Ureter (tissue), 1 donor: ENCODE results near the gene SAFB2. TPM values are rescaled to one million over a fixed set of nuclear protein-coding genes. Genes with fewer than 3 reads are reported as not detected.

ENCODE experiments used
- DNase-seq: peaks from one replicate; pipeline ENCODE4 v3.0.0-alpha.2; 2020; ENCODE audit warnings: low spot score
- total RNA-seq: library from RNA; stranded (reverse); gene quantifications from one replicate; pipeline ENCODE4 v1.2.4, GENCODE V29; 2023
- donor health status: DM: yes; HTN: yes; CAD: no.

The SAFB2 gene
- total RNA-seq, 1 donor from 2014 or later: 105 TPM

GRCh38 chr19:5607318-5608275, 15.0 kb downstream of the SAFB2 start:
- no peak for DNase-seq

GRCh38 chr19:5605362-5605761, 17.2 kb downstream of the SAFB2 start:
- DNase-seq: no peak

GRCh38 chr19:5603626-5604025, 18.9 kb downstream of the SAFB2 start:
- no peak for DNase-seq

- no peak for DNase-seq
These were observed 21.8 kb downstream of the SAFB2 start for GRCh38 chr19:5600797-5601196.

- no peak for DNase-seq
These were observed 26.8 kb downstream of the SAFB2 start for GRCh38 chr19:5595745-5596144.

DNA sequence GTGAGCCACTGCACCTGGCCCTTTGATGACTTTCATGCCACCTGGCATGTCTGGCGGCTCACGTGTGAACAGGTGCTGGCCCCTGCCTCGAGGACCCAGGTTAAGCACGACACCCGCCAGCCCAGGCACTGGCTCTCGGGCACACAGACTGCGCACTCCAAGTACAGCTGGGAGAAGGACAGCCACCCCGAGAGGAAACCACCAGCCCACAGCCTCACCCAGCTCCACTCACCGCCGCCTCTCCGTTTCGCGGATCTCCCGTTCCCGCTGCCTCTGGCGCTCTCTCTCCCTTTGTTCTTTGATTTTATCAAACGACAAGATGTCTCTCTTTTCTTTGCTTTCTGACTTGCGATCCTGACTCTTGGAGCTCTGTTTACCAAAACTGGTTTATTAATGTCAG, 27.4 kb downstream of the SAFB2 start:
- DNase-seq: no peak

DNA sequence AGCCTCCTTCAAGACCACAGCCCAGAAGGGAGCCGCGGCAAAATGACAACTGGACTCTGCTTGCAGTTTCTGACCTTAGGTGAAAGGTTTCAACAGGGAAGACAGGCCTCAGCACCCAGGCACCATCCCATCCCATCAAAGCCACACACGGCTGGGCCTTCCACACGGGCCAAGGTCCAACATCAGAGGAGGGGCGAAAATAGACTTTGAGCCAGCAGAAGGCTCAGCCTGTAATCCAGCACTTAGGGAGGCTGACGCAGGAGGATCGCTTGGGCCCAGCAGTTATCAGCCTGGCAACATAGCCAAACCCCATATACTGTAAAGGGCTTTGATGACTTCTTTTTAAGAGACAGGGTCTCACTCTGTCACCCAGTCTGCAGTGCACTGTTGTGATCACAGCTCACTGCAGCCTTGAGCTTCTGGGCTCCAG, 28.0 kb downstream of the SAFB2 start:
- no peak for DNase-seq

DNA sequence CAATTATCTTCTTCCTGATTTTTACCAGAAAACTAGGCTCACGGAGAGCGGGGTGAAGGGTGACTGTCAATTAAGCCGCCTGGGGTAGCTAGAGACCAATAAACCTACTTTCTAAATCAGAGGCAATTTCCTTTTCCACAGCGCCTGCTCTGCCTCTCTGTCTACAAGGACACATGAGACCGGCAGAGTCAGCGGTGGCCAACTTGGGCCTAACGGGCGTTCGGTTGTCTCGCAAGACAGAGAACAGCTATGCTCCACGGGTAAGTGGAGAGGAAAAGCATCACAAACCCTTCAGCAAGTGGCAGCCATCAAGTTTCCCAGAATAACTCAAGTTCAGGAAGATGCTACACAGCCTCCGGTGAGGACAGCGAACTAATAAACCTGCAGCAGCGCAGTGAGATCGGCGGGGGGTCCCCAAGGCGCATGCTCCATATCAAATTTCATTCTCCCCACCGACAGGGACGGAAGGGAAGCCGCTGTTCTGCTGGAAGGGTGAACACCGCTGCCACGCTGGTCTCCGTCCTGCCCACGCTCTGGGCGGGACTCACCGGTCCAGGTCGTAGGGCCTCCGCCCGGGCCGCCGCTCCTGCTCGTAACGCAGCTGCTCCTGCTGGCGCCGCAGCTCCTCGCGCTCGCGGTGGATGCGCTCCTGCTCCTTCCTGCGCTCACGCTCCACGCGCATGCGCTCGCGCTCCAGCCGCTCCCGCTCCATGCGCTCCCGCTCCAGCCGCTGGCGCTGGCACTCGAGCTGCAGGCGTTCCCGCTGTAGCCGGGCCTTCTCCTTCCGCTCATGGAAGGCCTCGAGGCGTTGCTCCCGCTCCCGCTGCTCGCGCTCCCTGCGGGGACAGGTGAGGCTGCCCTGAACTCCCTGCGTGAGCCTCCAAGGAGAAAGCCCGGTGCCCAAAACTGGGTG, 29.0 kb downstream of the SAFB2 start:
- DNase-seq: no peak

DNA sequence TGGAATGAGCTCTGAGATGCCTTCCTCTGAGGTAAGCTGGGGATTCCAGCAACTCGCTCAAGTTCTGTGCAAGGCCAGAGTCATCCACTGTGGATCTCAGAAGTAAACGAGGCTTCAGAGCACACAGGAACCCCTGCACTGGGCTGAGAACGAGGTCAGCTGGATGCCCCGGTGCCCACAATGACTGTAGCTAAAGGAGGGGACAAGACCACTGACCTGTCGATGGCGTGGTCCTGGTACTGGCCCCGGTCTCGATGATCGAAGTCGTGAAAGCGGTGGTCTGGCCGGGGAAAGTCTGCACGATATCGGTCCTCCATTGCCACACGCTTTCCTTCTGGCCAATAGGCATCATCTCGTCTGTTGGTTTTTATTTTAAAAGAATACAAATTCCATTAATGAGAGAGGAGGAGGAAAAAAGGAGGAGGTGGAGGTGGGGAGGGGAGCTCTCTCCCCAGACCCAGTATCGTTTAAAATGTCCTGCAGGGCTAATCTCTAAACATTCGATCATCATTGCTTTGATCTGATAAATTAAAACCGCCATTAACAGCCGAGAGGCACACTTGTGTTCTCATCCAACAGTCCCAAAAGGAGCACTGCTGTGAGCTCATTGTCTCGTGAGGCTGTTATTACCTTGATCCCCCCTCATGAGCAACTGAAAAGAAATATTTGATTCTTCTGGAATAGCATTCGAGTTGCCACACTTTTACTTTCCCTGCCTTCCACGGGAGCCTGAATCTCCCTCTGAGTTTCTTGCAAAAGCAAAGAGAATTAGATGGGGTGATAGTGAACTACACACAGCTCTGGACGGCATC, 29.8 kb downstream of the SAFB2 start:
- no peak for DNase-seq

DNA sequence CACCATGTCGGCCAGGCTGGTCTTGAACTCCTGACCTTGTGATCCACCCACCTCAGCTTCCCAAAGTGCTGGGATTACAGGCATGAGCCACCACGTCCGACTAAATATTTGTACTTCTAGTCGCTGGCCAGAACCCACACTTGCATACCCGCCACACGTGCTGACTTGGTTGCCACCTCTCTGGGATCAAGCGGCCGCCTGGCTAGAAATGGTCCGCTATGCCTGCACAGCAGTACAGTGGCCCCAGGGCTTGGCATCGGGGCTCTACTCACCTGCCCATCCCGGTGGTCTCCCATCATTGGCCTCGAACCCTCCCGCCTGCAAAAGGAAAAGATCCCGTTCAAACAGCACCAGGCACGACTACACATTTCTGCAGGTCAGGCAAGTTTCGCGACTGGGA, 31.1 kb downstream of the SAFB2 start:
- no peak for DNase-seq

DNA sequence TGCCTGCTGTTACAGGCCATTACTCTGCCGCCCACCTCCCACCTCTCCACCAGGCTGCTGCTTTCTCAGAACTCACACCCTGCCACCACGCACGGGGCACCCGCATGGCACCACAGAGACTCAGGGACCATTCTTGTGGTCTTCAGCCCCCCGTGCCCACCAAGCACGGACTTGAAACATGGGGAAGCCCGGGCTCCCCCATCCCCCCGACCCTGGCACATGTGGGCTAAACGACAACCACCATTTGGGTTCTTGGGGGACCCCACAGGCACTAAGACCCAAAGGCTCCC, 31.8 kb downstream of the SAFB2 start:
- no peak for DNase-seq

GRCh38 chr19:5590151-5590864, 32.3 kb downstream of the SAFB2 start:
- no peak for DNase-seq

DNA sequence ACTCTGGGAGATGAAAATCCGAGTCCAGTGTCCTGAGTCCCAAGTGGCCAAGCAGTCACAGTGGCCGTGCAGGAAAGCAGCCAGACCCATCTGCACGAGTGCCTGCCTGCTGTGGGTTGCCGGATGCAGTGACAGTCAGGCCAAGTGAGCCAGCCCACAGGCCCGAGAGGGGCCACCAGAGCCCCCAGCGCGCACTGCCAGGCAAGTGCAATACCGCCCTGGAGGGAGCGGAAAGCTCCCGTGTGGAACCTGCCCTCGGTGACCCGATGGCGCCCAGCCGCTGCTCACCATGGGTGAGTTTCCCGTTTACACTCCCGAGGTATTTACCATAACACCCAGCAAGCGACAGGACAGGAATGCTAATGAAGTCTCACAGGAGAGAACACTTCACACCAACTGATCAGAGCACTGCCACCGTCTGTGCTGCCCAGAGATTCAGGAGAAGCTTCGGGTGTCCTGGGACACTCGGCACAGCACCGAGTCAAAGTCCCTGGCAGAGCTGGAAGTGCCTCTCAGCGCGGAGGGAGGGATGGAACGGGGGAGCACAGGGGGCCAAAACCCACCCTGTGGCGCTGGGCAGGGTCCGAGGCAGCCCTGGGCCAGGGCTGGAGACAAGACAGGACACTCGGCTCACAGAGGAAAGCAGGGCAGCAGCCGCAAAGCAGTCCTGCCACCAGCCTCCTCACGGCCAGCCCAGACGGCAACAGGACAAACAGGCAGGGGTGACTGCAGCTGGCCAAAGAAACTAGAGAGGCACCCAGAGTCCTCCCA, 33.5 kb downstream of the SAFB2 start:
- no peak for DNase-seq

GRCh38 chr19:5588441-5588840, 34.1 kb downstream of the SAFB2 start:
- DNase-seq: no peak

DNA sequence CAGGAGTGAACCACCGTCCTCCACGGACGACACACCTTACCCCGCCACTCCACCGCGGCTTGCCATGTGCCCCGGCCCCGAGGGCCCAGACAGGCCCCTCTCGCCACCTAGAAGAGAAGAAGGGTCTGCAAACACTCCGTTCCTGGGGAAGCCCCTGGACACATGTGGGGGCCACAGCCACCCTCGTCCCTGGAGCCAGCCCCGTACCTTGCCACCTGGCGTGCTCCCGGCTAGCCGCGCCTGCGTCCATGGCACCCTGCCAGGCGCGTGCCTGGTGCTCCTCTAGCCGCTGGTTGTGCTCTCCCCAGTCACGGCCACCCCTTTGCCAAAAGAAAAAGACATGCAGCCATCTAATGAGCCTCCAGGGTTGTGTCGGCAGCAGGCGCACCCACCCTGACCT, 34.9 kb downstream of the SAFB2 start:
- no peak for DNase-seq

DNA sequence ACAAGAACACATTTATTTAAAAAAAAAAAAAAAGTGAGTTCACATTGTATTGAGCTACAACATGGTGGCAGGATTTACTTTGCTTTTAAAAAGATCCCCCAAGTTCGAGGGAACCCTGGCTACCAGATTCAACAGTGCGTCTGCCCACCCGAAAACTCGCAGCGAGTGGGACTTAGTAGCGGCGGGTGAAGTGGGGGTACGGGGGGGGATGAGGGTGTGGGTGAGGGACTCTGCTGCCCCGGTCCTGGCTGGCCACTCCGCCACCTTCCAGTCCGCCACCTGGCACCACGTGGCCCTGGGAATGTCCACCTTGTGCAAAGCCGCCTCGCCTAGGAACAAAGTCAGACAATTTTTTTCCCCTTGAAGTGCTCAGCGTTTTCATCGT, 35.5 kb downstream of the SAFB2 start:
- DNase-seq: no peak

DNA sequence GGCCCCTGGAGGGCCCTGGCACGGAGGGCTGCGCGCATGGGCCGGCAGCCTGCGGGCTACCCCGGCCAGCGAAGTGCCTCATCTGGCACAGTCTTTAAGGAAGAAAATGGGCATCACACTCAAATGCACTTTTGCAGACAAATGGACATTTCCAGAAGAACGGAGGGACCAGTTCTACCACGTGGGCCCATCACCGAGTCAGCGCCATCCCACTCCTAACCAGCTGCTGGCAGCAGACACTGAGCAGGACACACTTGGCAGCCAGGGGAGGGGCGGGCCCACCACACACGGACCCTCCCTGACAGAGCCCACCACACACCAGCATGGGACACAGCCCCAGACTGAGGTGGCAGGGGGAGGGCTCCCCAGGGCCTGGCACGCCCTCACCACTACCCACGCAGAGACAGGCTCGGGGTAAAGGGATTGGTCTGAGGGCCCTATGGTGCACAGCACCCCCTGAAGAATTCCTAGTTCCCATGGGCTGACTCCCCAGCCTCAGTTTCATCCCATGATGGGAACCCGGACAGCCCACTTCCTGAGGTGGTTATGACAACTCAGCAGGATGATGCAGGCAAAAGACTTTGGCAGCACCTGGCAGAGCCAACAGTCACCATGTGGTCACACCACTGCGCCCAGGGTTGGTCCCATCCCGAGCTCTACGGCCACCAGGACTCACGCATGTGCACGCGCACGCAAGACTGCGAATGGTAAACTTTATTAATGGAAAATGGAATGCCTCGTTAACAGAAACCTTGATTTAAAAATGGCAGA, 36.1 kb downstream of the SAFB2 start:
- DNase-seq: no peak

DNA sequence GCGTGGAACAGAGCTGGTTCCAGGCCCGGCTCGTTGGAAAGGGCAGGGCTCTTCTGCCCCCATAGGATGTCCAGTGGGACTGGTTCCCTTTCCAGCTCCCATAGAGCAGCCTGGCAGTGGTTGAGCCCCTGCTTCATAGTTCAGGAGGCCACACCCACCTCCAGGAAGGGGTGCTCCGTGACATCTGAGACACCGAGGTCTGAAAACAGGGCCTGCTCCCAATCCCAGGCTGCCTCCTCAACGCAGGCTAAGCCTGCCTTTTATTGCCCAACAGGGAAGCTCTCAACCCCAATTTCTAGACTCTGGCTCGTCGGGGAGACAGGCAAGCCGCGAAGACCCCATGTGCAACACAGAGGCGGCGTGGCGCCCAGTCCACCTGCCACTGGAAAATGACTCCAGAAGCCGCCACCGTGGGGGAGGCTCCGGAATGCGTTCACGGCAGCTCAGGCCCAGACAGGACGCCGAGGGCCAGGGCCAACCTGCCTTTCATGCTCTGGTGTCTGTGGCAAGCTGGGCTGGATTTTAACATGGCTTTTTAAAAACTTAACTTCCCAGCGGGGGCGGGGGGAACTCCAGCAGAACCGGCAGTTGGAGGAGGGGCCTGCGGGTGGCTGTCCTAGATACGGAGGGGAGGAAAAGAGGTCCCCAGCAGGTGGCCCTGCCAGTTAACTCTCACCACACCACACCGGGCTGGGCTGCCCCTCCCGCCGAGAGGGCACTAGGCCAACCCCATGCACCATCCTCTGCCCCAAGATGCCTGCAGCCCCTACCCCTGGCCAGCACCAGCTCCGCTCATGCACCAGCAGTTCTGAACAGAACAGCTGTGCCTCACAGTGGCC, 36.9 kb downstream of the SAFB2 start:
- DNase-seq: peak; percentile 70

- DNase-seq: no peak
These were observed 42.4 kb downstream of the SAFB2 start for GRCh38 chr19:5580161-5580571.
